ENCODE results near the gene PDE4D.

The PDE4D gene

GRCh38 chr5:59093329-59093728 is 800.2 kb downstream of the PDE4D start:
- ATAC-seq: no peak
- TF ChIP-seq ZNF70 (CRISPR knock-in tag; IDR thresholded peaks at IDR 0.05) (no peak), ZFP3 (CRISPR knock-in tag; IDR thresholded peaks at IDR 0.05) (no peak), TCF4 (CRISPR knock-in tag; IDR thresholded peaks at IDR 0.05; ENCODE audit: borderline replicate concordance) (no peak), RARB (CRISPR knock-in tag; IDR thresholded peaks at IDR 0.05) (no peak), POU6F1 (CRISPR knock-in tag; IDR thresholded peaks at IDR 0.05; ENCODE audit: borderline replicate concordance, low read depth) (no peak)

DNA sequence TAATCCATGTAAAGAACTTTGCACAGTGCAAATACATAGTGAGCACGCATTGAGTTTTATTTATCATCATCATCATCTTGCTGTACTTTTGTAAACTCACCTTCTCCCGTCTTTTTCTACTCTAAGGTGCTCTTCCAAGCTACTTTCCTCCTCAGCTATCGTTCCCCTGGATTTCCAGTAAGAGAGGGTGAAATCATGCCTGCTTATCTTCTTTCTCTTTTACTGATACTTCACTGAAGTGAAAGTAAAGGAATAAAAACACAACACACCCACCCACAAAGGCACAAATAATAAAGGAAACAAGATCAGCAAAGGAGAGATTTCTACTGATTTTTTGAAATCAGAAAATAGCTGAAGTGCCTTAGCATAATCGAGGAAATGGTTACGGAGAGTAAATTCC is 800.8 kb downstream of the PDE4D start:
- TF ChIP-seq CSRNP3 (CRISPR knock-in tag; IDR thresholded peaks at IDR 0.05) (no peak), RARB (CRISPR knock-in tag; IDR thresholded peaks at IDR 0.05) (no peak), OSR1 (CRISPR knock-in tag; IDR thresholded peaks at IDR 0.05) (no peak), ISL1 (CRISPR knock-in tag; IDR thresholded peaks at IDR 0.05) (no peak), ZNF8 (CRISPR knock-in tag; IDR thresholded peaks at IDR 0.05) (no peak), ZFP3 (CRISPR knock-in tag; IDR thresholded peaks at IDR 0.05) (no peak), TCF4 (CRISPR knock-in tag; IDR thresholded peaks at IDR 0.05; ENCODE audit: borderline replicate concordance) (no peak), ZNF70 (CRISPR knock-in tag; IDR thresholded peaks at IDR 0.05) (no peak), TOX (CRISPR knock-in tag; IDR thresholded peaks at IDR 0.05; ENCODE audit: borderline replicate concordance) (no peak), ZC3H10 (CRISPR knock-in tag; IDR thresholded peaks at IDR 0.05) (no peak)
- TF ChIP-seq, protein P1, sequence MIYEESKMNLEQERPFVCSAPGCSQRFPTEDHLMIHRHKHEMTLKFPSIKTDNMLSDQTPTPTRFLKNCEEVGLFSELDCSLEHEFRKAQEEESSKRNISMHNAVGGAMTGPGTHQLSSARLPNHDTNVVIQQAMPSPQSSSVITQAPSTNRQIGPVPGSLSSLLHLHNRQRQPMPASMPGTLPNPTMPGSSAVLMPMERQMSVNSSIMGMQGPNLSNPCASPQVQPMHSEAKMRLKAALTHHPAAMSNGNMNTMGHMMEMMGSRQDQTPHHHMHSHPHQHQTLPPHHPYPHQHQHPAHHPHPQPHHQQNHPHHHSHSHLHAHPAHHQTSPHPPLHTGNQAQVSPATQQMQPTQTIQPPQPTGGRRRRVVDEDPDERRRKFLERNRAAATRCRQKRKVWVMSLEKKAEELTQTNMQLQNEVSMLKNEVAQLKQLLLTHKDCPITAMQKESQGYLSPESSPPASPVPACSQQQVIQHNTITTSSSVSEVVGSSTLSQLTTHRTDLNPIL (CRISPR knock-in tag; IDR thresholded peaks at IDR 0.05; ENCODE audit: low read depth): no peak
- no peak for ATAC-seq

GRCh38 chr5:59091965-59092364 is 801.6 kb downstream of the PDE4D start:
- no peak for ATAC-seq
- no peak for TF ChIP-seq BACH2 (CRISPR knock-in tag; IDR thresholded peaks at IDR 0.05; ENCODE audit: borderline replicate concordance)

GRCh38 chr5:59090323-59090722 is 803.2 kb downstream of the PDE4D start:
- ATAC-seq: no peak
- no peak for TF ChIP-seq CSDC2 (CRISPR knock-in tag; IDR thresholded peaks at IDR 0.05)
- TF ChIP-seq ISL1 (CRISPR knock-in tag; IDR thresholded peaks at IDR 0.05): no peak
- TF ChIP-seq TCF4 (CRISPR knock-in tag; IDR thresholded peaks at IDR 0.05; ENCODE audit: borderline replicate concordance): no peak
- no peak for TF ChIP-seq ZFP3 (CRISPR knock-in tag; IDR thresholded peaks at IDR 0.05)
- TF ChIP-seq ARNTL (CRISPR knock-in tag; IDR thresholded peaks at IDR 0.05; ENCODE audit: borderline replicate concordance, low read depth): no peak
- TF ChIP-seq, protein P2, sequence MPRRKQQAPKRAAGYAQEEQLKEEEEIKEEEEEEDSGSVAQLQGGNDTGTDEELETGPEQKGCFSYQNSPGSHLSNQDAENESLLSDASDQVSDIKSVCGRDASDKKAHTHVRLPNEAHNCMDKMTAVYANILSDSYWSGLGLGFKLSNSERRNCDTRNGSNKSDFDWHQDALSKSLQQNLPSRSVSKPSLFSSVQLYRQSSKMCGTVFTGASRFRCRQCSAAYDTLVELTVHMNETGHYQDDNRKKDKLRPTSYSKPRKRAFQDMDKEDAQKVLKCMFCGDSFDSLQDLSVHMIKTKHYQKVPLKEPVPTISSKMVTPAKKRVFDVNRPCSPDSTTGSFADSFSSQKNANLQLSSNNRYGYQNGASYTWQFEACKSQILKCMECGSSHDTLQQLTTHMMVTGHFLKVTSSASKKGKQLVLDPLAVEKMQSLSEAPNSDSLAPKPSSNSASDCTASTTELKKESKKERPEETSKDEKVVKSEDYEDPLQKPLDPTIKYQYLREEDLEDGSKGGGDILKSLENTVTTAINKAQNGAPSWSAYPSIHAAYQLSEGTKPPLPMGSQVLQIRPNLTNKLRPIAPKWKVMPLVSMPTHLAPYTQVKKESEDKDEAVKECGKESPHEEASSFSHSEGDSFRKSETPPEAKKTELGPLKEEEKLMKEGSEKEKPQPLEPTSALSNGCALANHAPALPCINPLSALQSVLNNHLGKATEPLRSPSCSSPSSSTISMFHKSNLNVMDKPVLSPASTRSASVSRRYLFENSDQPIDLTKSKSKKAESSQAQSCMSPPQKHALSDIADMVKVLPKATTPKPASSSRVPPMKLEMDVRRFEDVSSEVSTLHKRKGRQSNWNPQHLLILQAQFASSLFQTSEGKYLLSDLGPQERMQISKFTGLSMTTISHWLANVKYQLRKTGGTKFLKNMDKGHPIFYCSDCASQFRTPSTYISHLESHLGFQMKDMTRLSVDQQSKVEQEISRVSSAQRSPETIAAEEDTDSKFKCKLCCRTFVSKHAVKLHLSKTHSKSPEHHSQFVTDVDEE (CRISPR knock-in tag; IDR thresholded peaks at IDR 0.05): no peak
- no peak for TF ChIP-seq TOX (CRISPR knock-in tag; IDR thresholded peaks at IDR 0.05; ENCODE audit: borderline replicate concordance)
- no peak for TF ChIP-seq ZC3H10 (CRISPR knock-in tag; IDR thresholded peaks at IDR 0.05)
- TF ChIP-seq ZFP30 (CRISPR knock-in tag; IDR thresholded peaks at IDR 0.05): no peak
- no peak for TF ChIP-seq ZNF565 (CRISPR knock-in tag; conservative IDR thresholded peaks at IDR 0.05; ENCODE audit: low read depth)
- TF ChIP-seq ZNF70 (CRISPR knock-in tag; IDR thresholded peaks at IDR 0.05): no peak
- no peak for TF ChIP-seq PATZ1 (CRISPR knock-in tag; IDR thresholded peaks at IDR 0.05; ENCODE audit: borderline replicate concordance)
- no peak for TF ChIP-seq ZNF8 (CRISPR knock-in tag; IDR thresholded peaks at IDR 0.05)

All from SK-N-SH treated with all-trans-retinoic acid at 6 μM for 48 hours (cell line).